ENCODE measurements around the gene C8A.

C8A gene

DNA sequence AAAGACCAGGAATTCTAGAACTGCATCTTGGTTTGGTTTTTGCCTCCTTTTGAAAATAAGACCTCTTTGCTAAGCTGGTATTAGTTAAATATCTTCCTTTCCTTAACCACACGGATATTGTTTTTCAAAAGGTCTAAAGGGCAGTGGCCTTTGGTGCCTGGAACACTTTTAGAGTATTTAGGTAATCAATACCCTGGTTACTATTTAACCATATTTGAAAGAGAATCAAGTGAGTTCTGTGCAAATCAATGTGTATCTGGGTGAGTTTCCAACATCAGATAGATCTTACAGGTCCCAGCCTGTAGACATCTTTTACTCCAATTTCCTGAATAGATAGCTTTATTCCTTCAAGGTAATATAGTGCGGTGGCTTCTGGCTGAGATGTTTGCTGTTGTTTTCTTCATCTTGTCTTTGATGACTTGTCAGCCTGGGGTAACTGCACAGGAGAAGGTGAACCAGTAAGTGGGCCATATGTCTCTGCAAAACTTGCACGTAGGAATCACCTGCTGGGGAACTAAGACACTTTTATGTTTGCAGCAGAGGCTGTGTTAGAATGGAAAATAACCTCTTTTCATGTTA lies at the start of gene C8A:
C8A (plus strand) TSS at position 277 of the 579 bp plus-strand sequence; CDS start at position 382, 105 bp downstream.
- no peak for DNase-seq

DNA sequence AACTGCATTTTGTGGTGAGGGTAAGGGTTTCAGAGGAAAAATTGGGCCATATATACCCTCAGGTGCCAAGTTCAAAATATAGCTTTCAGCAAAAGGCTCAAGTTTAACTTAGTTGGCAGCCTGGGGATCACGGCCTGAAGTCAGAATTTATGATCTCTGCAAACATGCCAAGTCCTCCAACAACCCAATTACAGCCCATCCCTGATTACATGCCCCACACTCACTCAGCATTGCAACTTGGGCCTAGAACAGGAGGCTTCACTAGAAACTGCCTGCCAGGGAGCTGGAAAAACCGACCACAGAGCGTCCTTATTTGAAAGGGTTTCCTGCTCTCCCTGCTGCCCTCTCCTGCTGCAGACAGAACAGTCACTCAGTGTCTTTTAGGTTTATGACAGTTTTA lies 47.8 kb upstream of the C8A start:
- no peak for DNase-seq

DNA sequence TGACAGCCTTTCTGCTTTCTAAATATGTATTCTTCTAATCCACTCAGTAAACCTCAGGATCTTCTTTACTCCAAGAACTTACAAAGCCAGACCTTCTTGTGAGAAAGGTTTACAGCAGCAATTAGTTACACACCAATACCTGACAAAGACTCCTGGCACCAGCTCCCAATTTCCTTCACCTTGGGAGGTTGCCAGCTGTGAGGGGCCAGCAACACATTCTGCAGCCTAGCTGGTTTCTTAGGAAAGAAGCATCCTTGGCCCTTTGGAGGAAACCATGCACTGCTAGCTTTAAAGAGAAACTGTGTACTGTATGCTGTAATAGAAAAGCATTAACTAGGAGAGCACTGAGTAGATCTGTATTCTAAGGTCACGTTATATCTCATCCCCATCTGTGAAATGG lies 46.2 kb upstream of the C8A start:
- no peak for DNase-seq

DNA sequence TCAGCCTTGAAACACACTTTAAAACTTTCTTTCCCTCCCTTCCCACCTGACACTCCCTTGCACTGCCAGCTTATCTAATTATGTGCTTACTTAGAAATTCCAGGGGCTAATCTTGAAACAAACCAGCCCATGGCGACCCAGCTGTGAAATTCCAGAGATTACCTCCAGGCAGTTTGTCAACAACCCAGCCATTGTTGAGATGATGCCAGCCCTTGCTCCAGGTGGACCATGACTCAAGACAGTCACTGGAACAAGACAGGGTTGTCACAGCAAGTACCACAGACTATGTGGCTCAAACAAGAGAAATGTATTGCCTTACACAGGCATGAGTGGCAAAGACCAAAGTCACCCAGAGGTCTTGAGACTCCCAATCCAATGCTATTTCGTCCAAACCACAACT lies 43.3 kb upstream of the C8A start:
- DNase-seq: no peak

GRCh38 chr1:56814205-56814604 lies 40.4 kb upstream of the C8A start:
- DNase-seq: no peak

DNA sequence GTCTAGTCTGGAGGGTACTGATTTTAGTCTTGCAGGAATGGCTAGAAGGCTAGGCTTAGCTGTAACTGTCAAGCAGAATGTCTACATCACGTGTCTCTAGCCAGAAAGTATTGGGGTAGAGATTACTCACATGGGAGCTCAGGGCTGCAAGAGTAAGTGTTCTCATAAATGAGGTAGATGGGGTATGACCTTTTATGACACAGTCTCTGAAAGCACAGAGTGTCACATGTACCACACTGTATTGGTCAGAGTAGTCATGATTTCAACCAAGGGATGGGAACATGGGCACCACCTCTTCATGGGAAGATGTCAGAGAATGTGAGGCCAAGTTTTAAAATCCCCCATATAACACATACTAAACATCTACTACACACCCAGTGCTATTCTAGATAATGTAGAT lies 38.3 kb upstream of the C8A start:
- DNase-seq: no peak

DNA sequence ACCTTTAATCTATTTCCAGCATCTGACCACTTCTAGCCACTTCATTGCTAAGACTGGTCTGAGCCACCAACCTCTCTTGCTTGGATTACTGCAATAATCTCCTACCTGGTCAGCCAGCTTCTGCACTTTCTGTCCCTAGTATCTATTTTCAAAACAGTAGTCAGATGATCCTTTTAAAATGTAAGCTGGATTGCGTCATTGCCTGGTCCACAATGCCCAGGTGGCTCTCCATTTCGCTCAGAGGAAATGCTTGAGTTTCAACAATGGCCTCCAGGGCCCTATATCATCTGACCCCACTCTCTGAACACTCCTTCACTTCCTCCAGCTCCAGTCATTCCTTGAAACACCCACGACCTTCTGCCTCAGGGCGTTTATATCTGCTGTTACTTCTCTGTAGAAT lies 37.7 kb upstream of the C8A start:
- no peak for DNase-seq

DNA sequence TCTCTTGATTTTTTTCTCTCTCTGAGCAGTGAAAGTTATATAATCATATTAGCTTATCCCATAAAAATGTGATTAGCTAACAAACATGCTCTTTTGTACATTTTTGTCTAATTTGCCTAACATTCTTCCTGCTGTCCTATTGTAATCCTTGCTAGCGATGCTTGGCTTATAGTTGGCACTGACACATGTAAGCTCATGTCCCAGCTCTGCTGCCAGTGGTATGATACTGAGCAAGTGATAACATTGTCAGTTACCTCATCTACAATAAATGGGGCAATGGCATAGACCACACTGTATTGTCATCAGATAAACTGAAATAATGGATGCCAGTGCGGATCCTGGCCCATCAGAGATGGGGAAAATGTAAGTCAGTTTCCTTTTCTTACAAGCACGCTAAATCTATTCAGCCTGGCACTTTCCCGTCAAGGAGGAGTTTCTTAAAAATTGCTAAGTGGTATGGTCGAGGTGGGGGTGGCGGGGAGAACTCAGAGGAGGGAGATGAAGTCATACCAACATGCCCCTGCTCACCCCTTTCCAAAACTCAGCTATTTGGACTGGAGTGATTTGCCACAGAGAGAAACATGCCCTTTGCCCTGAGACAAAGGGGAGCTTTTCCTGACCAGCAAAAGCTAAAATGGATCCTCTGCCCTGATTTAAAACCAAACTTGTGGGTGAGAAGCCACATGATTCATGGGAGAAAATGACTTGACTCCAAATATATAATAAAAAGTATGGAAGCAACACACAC lies 36.7 kb upstream of the C8A start:
- no peak for DNase-seq

- no peak for DNase-seq
Observed at GRCh38 chr1:56819387-56819899, 35.2 kb upstream of the C8A start, which contains the start of gene FYB2. FYB2 (minus strand) TSS chr1:56819404; CDS start chr1:56819290, 114 bp downstream.

DNA sequence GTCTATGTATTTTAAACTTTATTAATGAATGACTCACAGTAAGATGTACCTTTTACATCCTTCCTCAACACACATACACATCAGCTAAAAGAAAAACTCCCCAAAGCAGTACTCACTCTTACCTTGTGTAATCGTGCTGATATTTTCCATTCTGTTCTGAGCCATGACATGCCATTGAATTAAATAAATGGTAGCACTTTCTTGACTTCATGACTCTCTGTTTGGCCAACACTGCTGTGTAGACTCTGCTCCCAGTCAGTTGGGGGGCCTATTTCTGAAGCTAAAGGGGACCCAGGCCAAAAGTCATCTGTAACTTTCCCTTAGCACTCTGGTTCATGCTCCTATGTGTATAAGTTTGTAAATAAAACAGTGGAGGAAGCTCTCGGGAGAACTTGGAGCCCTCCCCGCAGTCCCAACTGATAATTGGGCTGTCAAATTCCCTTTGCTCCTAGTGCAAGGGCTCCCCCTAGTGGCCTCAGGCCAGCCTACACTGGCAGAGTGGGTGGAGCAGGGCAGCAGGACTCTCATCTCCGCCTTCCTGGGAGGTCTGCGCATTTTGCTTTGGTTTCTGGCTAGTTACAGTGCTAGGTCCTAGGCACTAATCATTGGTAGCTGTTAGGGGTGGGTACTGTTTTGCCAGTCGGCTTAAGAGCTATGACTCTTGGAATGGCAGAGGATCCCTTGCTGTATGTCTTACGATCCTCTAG lies 33.7 kb upstream of the C8A start:
- peak; percentile 36 to 46 for DNase-seq

DNA sequence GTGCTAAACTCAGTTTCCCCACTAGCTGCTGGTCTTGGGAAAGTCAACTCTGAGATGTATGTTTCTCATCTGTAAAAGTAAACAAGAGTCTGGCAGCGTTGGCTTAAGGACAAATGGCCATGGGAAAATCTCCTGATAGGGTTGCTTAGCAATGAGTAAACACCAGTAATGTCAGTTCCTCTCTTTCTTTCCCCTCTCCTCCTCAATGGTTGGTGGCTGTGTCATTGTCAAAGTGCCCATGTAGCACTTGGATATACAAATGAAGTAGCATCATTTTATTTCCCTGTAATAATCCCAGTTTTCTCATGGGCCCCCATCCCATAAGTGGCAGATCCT lies 33.2 kb upstream of the C8A start:
- DNase-seq: no peak

- no peak for DNase-seq
Observed at GRCh38 chr1:56824271-56824670, 30.3 kb upstream of the C8A start.

GRCh38 chr1:56824938-56825337 lies 29.7 kb upstream of the C8A start:
- no peak for DNase-seq

DNA sequence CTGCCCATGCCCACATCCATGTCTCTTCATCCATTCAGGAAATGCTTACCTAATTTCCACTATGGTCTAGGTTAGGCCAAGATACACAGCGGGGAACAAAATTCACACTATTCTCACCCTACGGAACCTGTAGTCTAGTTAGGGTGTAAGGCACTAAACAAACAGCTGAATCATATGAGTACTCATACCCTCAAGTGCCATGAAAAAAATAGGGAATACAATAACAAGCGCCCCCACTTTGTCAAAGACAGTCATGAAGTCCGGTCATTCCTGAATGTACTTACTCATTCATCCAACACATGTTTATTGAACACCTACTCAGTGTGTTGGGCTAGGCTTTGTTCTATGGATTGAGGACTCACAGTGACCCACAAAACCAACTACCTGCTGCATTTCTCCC lies 29.2 kb upstream of the C8A start:
- DNase-seq: no peak

- DNase-seq: no peak
Observed at GRCh38 chr1:56827711-56828110, 26.9 kb upstream of the C8A start.

GRCh38 chr1:56830052-56830451 lies 24.5 kb upstream of the C8A start:
- no peak for DNase-seq

DNA sequence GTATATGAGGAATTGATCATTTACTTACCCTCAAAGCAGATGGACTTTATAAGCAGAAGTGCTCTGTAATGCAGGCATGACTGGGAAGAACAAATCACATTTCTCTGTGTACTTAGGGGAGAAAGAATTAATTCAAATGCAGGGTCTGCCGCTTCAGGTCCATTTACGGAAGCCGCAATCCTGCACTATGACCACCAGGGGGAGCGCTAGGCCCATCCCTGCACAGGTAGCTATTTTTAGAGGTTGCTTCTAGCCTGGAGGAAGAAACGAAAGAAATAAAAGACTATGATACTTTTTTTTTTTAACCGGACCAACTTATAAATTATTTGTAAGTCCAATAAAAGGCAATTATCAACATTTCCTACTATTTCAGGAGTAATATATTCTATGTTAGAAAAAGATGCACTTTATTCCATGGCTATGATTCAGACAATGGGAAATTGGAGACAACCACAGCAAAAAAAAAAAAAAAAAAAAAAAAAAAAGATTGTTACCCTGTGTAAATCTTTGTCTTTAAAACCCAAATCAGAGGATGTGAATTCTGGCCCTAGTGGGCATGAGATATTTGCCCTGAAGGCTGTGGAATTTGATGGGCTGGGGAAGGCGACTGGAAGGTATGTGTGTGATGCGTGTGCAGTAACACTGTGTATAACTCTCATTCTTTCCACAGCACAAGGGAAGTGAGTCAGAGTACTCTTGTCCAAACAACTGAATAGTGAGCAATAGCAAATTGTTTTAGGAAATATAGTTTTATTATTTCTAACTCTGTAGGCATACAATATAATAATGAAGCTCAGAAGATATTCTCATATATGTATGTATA lies 22.5 kb upstream of the C8A start:
- DNase-seq: peak; percentile 49 to 63

- no peak for DNase-seq
Observed at GRCh38 chr1:56833088-56833487, 21.5 kb upstream of the C8A start.

DNA sequence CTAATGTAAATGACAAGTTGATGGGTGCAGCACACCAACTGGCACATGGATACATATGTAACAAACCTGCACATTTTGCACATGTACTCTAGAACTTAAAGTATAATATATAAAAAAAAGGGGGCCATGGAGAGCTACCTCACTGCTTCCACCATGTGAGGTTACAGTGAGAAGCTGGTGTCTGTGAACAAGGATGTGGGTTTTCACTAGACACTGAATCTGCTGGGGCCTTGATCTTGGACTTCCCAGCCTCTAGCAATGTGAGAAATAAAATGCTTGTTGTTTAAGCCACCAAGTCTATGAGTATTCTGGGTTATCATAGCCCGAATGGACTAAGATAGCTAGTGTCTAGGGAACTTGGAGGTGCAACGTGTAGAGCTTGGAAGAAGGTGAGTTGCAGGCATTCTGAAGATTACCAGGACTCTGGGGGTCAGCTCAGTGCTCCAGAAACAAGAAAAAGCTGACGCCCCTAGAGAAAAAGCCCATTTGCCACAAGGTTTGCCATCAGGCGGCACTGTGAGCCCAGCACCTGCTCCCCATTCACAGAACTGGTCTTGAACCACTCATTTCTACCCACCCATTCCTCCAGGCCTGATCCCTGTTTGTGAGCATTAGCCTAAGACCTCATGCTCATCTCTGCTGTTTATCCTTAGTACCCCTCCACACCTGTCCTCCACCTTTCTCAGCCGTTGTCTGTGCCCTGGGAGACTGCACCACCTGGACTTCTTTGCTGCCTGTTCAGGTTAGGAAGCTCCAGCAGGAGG lies 20.3 kb upstream of the C8A start:
- no peak for DNase-seq

GRCh38 chr1:56835657-56836056 lies 18.9 kb upstream of the C8A start:
- DNase-seq: no peak

DNA sequence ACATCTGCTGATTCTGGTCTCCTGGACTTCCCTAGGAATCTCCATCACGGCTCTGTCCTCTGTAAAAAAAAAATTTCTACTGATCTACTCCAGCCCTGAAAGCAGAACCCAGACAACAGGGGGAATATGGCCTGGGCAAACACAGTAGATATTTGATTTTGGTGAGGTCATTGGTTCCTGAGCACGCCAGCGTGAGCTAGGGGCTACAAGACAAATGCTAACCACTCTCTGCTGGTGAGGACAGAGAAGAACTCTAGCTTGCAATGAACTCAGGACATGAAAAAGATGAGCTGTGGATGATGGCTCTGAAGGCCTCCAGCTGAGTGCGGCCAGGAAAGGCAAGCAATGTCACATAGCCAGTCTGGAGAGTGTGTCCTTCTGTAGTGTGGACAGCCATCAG lies 18.2 kb upstream of the C8A start:
- no peak for DNase-seq

- no peak for DNase-seq
Observed at GRCh38 chr1:56837244-56837939, 17.2 kb upstream of the C8A start.

Data from activated CD4-positive, alpha-beta T cell treated with anti-CD3 and anti-CD28 coated beads for 4 hours (primary cell).